Nephron (organoid): Measurements from ENCODE around the gene KDM5C.
A peak's percentile ranks its signal among the peaks of the same experiment; 100 is the strongest.

ENCODE experiments used
- H3K27ac Mint-ChIP-seq, 3 experiments: 2 replicates each; pipeline ENCODE4 v1.8.0; 2020; ENCODE audit warnings: mixed read lengths in 3 of 3, mild to moderate bottlenecking in 2 of 3, moderate library complexity in 1 of 3
- H3K27me3 Mint-ChIP-seq: 2 replicates; pipeline ENCODE4 v1.8.0; 2021; ENCODE audit warnings: low read depth, mild to moderate bottlenecking, moderate library complexity, mixed read lengths
- H3K36me3 Mint-ChIP-seq: 2 replicates; pipeline ENCODE4 v1.8.0; 2020; ENCODE audit warnings: low read depth, mixed read lengths
- H3K4me1 Mint-ChIP-seq: 2 replicates; pipeline ENCODE4 v1.8.0; 2020; ENCODE audit warnings: mixed read lengths
- H3K4me3 Mint-ChIP-seq, 3 experiments: 2 replicates each; pipeline ENCODE4 v1.8.0; 2020; ENCODE audit warnings: mild to moderate bottlenecking in 3 of 3, mixed read lengths in 3 of 3, moderate library complexity in 2 of 3
- H3K9me3 Mint-ChIP-seq: 2 replicates; pipeline ENCODE4 v1.8.0; 2020; ENCODE audit warnings: mixed read lengths
- TF ChIP-seq, protein P1 (sequence below), 3 experiments: fragments of 200-600 bp; sonication (generic); IDR thresholded peaks; one replicate each; pipeline ENCODE4 v1.5.0; 2021; ENCODE audit warnings: antibody characterized with exemption in 3 of 3; ENCODE audit not compliant: unreplicated experiment in 3 of 3

KDM5C gene

DNA sequence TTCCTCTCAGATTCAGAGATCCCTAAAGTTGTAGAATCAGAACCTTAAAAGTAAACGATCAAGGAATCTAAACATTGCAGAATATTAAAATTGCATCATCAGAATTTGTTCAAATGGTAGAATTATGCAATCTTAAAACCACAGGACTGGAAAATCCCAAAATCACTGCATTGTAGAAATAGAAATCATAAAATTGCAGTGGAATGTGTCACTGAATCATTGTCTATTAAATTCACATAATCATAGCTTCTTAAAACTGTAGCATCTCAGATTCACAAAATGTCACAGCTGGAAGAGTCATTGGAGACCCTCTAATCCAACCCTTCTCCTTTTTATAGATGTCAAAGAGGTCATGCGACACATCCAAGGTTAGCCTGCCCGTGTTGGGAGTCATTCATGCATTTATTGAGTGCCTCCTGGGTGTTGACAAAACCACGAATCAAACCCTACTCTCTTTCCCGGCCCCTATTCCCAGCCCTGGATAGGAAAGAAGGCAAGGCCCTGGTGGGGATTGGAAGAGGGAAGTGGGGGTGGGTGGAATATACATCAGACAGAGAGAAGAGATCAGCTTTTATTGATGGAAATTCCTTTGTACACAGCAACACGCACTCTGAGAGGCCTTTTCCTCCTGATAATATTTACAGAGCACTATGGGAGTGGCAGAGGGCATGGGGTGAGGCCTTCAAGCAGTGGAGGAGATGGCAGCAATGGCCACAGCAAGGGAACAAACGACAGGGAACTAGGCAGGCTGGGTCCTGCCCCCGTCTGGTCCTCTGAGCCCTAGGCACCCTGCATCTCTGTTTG, 41.0 kb upstream of the KDM5C start:
- peak overlapping the region in 1 of 3 experiments; percentile 32 for H3K27ac Mint-ChIP-seq
- H3K9me3 Mint-ChIP-seq: no peaks in the 10 kb centered on the region
- TF ChIP-seq, protein P1, sequence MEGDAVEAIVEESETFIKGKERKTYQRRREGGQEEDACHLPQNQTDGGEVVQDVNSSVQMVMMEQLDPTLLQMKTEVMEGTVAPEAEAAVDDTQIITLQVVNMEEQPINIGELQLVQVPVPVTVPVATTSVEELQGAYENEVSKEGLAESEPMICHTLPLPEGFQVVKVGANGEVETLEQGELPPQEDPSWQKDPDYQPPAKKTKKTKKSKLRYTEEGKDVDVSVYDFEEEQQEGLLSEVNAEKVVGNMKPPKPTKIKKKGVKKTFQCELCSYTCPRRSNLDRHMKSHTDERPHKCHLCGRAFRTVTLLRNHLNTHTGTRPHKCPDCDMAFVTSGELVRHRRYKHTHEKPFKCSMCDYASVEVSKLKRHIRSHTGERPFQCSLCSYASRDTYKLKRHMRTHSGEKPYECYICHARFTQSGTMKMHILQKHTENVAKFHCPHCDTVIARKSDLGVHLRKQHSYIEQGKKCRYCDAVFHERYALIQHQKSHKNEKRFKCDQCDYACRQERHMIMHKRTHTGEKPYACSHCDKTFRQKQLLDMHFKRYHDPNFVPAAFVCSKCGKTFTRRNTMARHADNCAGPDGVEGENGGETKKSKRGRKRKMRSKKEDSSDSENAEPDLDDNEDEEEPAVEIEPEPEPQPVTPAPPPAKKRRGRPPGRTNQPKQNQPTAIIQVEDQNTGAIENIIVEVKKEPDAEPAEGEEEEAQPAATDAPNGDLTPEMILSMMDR (IDR thresholded peaks at IDR 0.05; ENCODE audit: unreplicated experiment in 3 of 3): no peak
- H3K4me3 Mint-ChIP-seq: no peak overlapping the region
- no peaks in the 10 kb centered on the region for H3K4me1 Mint-ChIP-seq
- H3K36me3 Mint-ChIP-seq: no peaks in the 10 kb centered on the region
- peaks cover 3% of the 10 kb centered on the region for H3K27me3 Mint-ChIP-seq

DNA sequence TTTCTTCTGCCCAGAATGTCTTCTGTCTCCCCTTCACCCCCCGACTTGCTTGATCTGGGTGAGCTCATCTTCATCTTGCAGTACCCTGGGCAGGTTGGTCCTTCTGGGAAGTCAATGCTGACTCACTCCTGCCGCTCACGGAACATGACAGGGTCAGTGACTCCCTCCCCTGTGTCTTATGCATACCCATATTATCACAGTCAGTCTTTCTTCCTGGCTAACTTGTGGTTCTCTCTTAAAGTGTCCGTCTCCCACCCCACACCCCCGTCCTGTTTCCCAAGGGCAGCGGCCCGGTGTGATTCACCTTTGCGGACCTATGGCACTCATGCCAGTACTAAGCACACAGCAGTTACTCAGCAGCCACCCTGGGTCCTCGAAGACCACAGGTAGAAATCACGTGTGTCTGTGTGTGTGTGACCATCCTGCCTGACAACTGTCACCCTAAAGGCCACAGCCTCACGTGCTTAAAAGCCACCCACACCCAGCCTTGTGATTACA, 38.6 kb upstream of the KDM5C start:
- no peaks in the 10 kb centered on the region for H3K4me1 Mint-ChIP-seq
- H3K27ac Mint-ChIP-seq: no peak overlapping the region
- TF ChIP-seq, protein P1 (IDR thresholded peaks at IDR 0.05; ENCODE audit: unreplicated experiment in 3 of 3): no peak
- H3K9me3 Mint-ChIP-seq: no peaks in the 10 kb centered on the region
- H3K4me3 Mint-ChIP-seq: no peak overlapping the region
- H3K36me3 Mint-ChIP-seq: no peaks in the 10 kb centered on the region
- H3K27me3 Mint-ChIP-seq: peaks cover 3% of the 10 kb centered on the region

- H3K27ac Mint-ChIP-seq: no peak overlapping the region
- peaks cover 3% of the 10 kb centered on the region for H3K27me3 Mint-ChIP-seq
- peaks cover 5% of the 10 kb centered on the region for H3K9me3 Mint-ChIP-seq
- peaks cover 3% of the 10 kb centered on the region for H3K4me1 Mint-ChIP-seq
- H3K4me3 Mint-ChIP-seq: no peak overlapping the region
- no peaks in the 10 kb centered on the region for H3K36me3 Mint-ChIP-seq
- TF ChIP-seq, protein P1 (IDR thresholded peaks at IDR 0.05; ENCODE audit: unreplicated experiment in 3 of 3): no peak
Measured at GRCh38 chrX:53262918-53263394, 37.9 kb upstream of the KDM5C start.

DNA sequence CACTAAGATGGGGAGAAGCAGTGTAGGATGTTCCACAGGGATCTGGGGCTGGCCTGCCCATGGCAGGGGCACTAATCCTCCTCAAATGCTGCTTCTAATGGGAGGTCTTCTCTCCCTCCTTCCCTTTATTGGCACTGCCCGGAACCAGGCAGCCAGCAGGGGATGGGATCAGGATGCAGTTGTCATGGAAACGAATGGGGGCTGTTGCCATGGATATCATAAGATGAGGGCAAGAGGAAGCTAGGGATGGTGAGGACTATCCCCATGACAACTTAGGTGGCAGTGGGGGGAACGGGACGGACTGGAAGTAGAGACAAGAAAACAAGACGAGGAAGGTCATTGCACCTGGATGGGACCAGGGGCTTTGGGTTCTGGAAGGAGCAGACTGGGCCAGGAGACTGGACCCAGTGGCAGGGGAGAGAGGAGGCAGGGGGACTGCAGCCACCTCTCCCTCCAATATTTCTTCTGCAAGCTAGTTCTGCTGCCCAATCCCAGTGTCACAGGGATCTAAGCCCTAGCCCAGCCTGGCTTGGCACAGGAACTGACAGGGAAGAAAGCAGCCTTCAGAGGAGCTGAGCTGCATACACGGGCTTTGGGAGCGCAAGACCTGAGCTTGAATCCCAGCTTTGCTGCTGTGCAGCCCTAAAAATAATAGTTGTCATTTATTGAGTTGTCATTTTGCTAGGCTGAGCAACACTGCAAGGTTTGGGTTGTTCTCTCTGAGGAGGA, 37.3 kb upstream of the KDM5C start:
- no peaks in the 10 kb centered on the region for H3K36me3 Mint-ChIP-seq
- H3K4me1 Mint-ChIP-seq: peaks cover 8% of the 10 kb centered on the region
- H3K4me3 Mint-ChIP-seq: no peak overlapping the region
- peaks cover 11% of the 10 kb centered on the region for H3K9me3 Mint-ChIP-seq
- peaks cover 3% of the 10 kb centered on the region for H3K27me3 Mint-ChIP-seq
- no peak overlapping the region for H3K27ac Mint-ChIP-seq
- TF ChIP-seq, protein P1 (IDR thresholded peaks at IDR 0.05; ENCODE audit: unreplicated experiment in 3 of 3): no peak

DNA sequence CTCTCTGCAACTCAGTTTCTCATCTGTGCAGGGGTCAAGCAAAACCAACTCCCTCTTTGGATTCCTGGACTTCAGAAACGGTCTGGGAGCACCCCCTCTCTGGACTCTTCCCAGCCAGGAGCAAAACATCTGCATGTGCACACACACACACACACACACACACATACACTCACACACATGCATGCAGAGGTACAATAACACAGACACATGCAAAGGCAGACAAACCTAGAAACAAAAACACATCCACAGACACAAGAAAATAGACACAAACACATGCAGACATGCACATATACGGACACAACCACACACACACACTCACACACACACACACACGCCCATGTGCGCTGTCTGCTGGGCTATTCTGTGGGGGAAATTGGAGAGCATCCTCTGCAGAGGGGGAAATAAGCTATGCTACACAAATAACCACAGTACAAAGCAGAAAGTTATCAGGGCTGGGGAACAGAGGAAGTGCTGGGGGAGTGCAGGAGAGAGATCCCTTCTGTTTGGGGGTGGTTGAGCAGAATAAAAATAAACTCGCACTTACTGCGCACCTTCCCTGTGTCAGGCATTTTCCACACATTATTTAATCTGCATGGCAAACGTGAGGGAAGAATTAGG, 36.5 kb upstream of the KDM5C start:
- TF ChIP-seq, protein P1 (IDR thresholded peaks at IDR 0.05; ENCODE audit: unreplicated experiment in 3 of 3): no peak
- peaks cover 11% of the 10 kb centered on the region for H3K9me3 Mint-ChIP-seq
- H3K27ac Mint-ChIP-seq: no peak overlapping the region
- H3K4me3 Mint-ChIP-seq: no peak overlapping the region
- peaks cover 9% of the 10 kb centered on the region for H3K4me1 Mint-ChIP-seq
- peaks cover 3% of the 10 kb centered on the region for H3K27me3 Mint-ChIP-seq
- no peaks in the 10 kb centered on the region for H3K36me3 Mint-ChIP-seq
